ENCODE measurements around the gene BEST2. TPM values are rescaled to one million over a fixed set of nuclear protein-coding genes. Genes with fewer than 3 reads are reported as not detected.

BEST2 gene
- total RNA-seq, 1 donor from 2014 or later = not detected

GRCh38 chr19:12800923-12801465 lies 49.4 kb downstream of the BEST2 start:
- TF ChIP-seq CTCF (IDR thresholded peaks at IDR 0.05) = no peak
- Mint-ChIP-seq H3K4me1 (ENCODE audit: unreplicated experiment) (peaks cover 22% of the 10 kb centered on the region), H3K4me3 (ENCODE audit: unreplicated experiment) (peak overlapping the region; percentile 85), H3K27ac (ENCODE audit: unreplicated experiment) (peak overlapping the region; percentile 31), H3K36me3 (ENCODE audit: unreplicated experiment) (no peaks in the 10 kb centered on the region), H3K27me3 (ENCODE audit: unreplicated experiment) (no peaks in the 10 kb centered on the region), H3K9me3 (ENCODE audit: unreplicated experiment) (no peaks in the 10 kb centered on the region)
- DNase-seq (ENCODE audit: extremely low spot score, unreplicated experiment) = no peak

GRCh38 chr19:12801466-12802266 lies 50.1 kb downstream of the BEST2 start, which contains the start of the genes PRDX2 and THSD8:
Gene PRDX2, minus strand, starts transcription at chr19:12801800. Its CDS starts 539 bp downstream, at chr19:12801261.
Gene THSD8, plus strand, starts transcription at chr19:12802069. Its CDS starts 3 bp downstream, at chr19:12802072.
- no peak for TF ChIP-seq CTCF (IDR thresholded peaks at IDR 0.05)
- no peaks in the 10 kb centered on the region for H3K27me3 Mint-ChIP-seq (ENCODE audit: unreplicated experiment)
- H3K36me3 Mint-ChIP-seq (ENCODE audit: unreplicated experiment) = no peaks in the 10 kb centered on the region
- peak within 1 kb of the TSS; percentile 85 for H3K4me3 Mint-ChIP-seq (ENCODE audit: unreplicated experiment)
- no peaks in the 10 kb centered on the region for H3K9me3 Mint-ChIP-seq (ENCODE audit: unreplicated experiment)
- H3K4me1 Mint-ChIP-seq (ENCODE audit: unreplicated experiment) = peaks cover 24% of the 10 kb centered on the region
- DNase-seq (ENCODE audit: extremely low spot score, unreplicated experiment) = peak; percentile 91
- peak within 1 kb of the TSS; percentile 35 for H3K27ac Mint-ChIP-seq (ENCODE audit: unreplicated experiment)

- no peak for DNase-seq (ENCODE audit: extremely low spot score, unreplicated experiment)
- TF ChIP-seq CTCF (IDR thresholded peaks at IDR 0.05) = no peak
- Mint-ChIP-seq H3K36me3 (ENCODE audit: unreplicated experiment) (no peaks in the 10 kb centered on the region), H3K4me1 (ENCODE audit: unreplicated experiment) (peaks cover 30% of the 10 kb centered on the region), H3K27ac (ENCODE audit: unreplicated experiment) (peak overlapping the region; percentile 35), H3K27me3 (ENCODE audit: unreplicated experiment) (no peaks in the 10 kb centered on the region), H3K9me3 (ENCODE audit: unreplicated experiment) (no peaks in the 10 kb centered on the region), H3K4me3 (ENCODE audit: unreplicated experiment) (peak overlapping the region; percentile 85)
Observed at GRCh38 chr19:12802267-12803106, 50.9 kb downstream of the BEST2 start.

GRCh38 chr19:12804051-12804450 lies 52.5 kb downstream of the BEST2 start:
- Mint-ChIP-seq H3K9me3 (ENCODE audit: unreplicated experiment) (no peaks in the 10 kb centered on the region), H3K4me3 (ENCODE audit: unreplicated experiment) (no peak overlapping the region), H3K27me3 (ENCODE audit: unreplicated experiment) (no peaks in the 10 kb centered on the region), H3K27ac (ENCODE audit: unreplicated experiment) (no peak overlapping the region), H3K4me1 (ENCODE audit: unreplicated experiment) (peaks cover 31% of the 10 kb centered on the region), H3K36me3 (ENCODE audit: unreplicated experiment) (no peaks in the 10 kb centered on the region)
- DNase-seq (ENCODE audit: extremely low spot score, unreplicated experiment) = no peak
- TF ChIP-seq CTCF (IDR thresholded peaks at IDR 0.05) = no peak
